ENCODE results near the gene MAP3K1.

Gene MAP3K1

DNA sequence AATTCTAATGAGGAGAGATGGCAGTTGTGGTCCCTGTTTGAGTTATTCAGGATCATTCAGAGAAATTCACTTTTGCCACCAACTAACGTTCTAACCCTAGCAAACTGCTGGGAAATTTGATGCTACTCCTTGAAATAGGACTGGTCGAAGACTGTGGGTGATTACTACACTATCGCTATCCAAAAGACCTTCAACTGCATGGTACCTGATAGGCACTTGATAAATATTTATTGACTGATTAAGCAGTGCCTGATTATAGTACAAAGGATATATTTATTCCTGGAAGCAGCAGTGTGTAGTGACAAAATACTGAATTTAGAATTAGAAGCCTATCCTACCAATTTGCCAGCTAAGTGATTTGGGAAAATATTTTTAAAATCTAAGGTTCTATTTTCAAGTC, 14.1 kb upstream of the MAP3K1 start:
- Histone ChIP-seq H3K9ac (ENCODE audit: low read depth, low read length) (no peak overlapping the region), H3K9me3 (ENCODE audit: control insufficient read depth, insufficient read depth, low read length) (no peaks in the 10 kb centered on the region), H3K27me3 (ENCODE audit: control insufficient read depth, insufficient read depth, low read length) (no peaks in the 10 kb centered on the region), H3K4me1 (ENCODE audit: control insufficient read depth, insufficient read depth, low read length) (no peaks in the 10 kb centered on the region), H3K36me3 (ENCODE audit: control insufficient read depth, insufficient read depth, low read length) (no peaks in the 10 kb centered on the region), H3K4me3 (ENCODE audit: low read depth, low read length) (no peak overlapping the region), H3K27ac (ENCODE audit: low read depth, low read length) (no peak overlapping the region)

- no peaks in the 10 kb centered on the region for H3K9me3 ChIP-seq (ENCODE audit: control insufficient read depth, insufficient read depth, low read length)
- no peaks in the 10 kb centered on the region for H3K4me1 ChIP-seq (ENCODE audit: control insufficient read depth, insufficient read depth, low read length)
- no peak overlapping the region for H3K27ac ChIP-seq (ENCODE audit: low read depth, low read length)
- no peaks in the 10 kb centered on the region for H3K27me3 ChIP-seq (ENCODE audit: control insufficient read depth, insufficient read depth, low read length)
- H3K36me3 ChIP-seq (ENCODE audit: control insufficient read depth, insufficient read depth, low read length): no peaks in the 10 kb centered on the region
- H3K9ac ChIP-seq (ENCODE audit: low read depth, low read length): no peak overlapping the region
- no peak overlapping the region for H3K4me3 ChIP-seq (ENCODE audit: low read depth, low read length)
Observed at GRCh38 chr5:56802205-56802604, 13.1 kb upstream of the MAP3K1 start.

DNA sequence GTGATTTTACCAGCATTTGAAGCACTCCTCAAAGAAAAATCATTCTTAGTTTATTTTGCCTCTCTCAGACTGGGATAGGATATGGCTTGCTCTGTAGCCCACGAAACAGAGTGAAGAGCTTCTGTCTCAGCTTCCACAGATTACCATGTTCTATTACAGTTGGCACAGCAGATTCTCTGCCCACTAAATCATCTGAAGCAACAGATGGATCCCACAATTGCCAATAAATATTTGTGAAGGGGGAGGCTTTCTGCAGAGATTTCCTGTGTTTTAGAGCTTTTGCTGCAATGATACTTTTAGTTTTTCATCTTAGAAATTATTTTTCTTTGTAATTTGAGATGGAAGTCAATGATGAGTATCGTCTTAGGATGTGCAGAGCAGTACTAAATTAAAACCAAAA, 12.3 kb upstream of the MAP3K1 start:
- Histone ChIP-seq H3K9me3 (ENCODE audit: control insufficient read depth, insufficient read depth, low read length) (no peaks in the 10 kb centered on the region), H3K9ac (ENCODE audit: low read depth, low read length) (no peak overlapping the region), H3K27ac (ENCODE audit: low read depth, low read length) (no peak overlapping the region), H3K4me3 (ENCODE audit: low read depth, low read length) (no peak overlapping the region), H3K4me1 (ENCODE audit: control insufficient read depth, insufficient read depth, low read length) (no peaks in the 10 kb centered on the region), H3K36me3 (ENCODE audit: control insufficient read depth, insufficient read depth, low read length) (no peaks in the 10 kb centered on the region), H3K27me3 (ENCODE audit: control insufficient read depth, insufficient read depth, low read length) (no peaks in the 10 kb centered on the region)

GRCh38 chr5:56803894-56804293, 11.5 kb upstream of the MAP3K1 start:
- Histone ChIP-seq H3K27me3 (ENCODE audit: control insufficient read depth, insufficient read depth, low read length) (no peaks in the 10 kb centered on the region), H3K9me3 (ENCODE audit: control insufficient read depth, insufficient read depth, low read length) (no peaks in the 10 kb centered on the region), H3K9ac (ENCODE audit: low read depth, low read length) (no peak overlapping the region), H3K4me3 (ENCODE audit: low read depth, low read length) (no peak overlapping the region), H3K27ac (ENCODE audit: low read depth, low read length) (no peak overlapping the region), H3K4me1 (ENCODE audit: control insufficient read depth, insufficient read depth, low read length) (no peaks in the 10 kb centered on the region), H3K36me3 (ENCODE audit: control insufficient read depth, insufficient read depth, low read length) (no peaks in the 10 kb centered on the region)

DNA sequence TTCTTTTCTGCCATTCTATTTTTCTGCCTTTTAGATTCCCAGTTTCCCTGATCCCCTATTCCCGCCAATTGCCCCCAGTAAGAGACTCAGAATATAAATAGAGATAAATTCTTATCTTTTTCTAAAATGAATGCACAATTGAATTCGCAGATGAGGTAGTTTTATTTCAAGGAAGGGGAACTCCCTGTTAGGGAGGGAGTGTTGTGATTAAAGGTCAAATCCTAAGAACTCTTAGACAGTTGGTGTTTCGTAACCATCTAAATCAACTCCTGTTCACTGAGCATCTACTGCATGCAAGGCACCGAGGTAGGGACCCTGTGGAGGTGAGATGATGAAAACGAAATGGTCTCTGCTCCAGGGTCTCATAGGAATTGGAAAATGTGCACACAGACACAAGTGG, 7.7 kb upstream of the MAP3K1 start:
- Histone ChIP-seq H3K4me3 (ENCODE audit: low read depth, low read length) (no peak overlapping the region), H3K4me1 (ENCODE audit: control insufficient read depth, insufficient read depth, low read length) (no peaks in the 10 kb centered on the region), H3K9ac (ENCODE audit: low read depth, low read length) (no peak overlapping the region), H3K9me3 (ENCODE audit: control insufficient read depth, insufficient read depth, low read length) (no peaks in the 10 kb centered on the region), H3K27me3 (ENCODE audit: control insufficient read depth, insufficient read depth, low read length) (peaks cover 5% of the 10 kb centered on the region), H3K36me3 (ENCODE audit: control insufficient read depth, insufficient read depth, low read length) (no peaks in the 10 kb centered on the region), H3K27ac (ENCODE audit: low read depth, low read length) (no peak overlapping the region)

- no peaks in the 10 kb centered on the region for H3K36me3 ChIP-seq (ENCODE audit: control insufficient read depth, insufficient read depth, low read length)
- no peaks in the 10 kb centered on the region for H3K9me3 ChIP-seq (ENCODE audit: control insufficient read depth, insufficient read depth, low read length)
- H3K9ac ChIP-seq (ENCODE audit: low read depth, low read length): no peak overlapping the region
- no peak overlapping the region for H3K27ac ChIP-seq (ENCODE audit: low read depth, low read length)
- H3K27me3 ChIP-seq (ENCODE audit: control insufficient read depth, insufficient read depth, low read length): peaks cover 10% of the 10 kb centered on the region
- H3K4me1 ChIP-seq (ENCODE audit: control insufficient read depth, insufficient read depth, low read length): peaks cover under 1% of the 10 kb centered on the region; the same call in 1 of the 2 replicates
- no peak overlapping the region for H3K4me3 ChIP-seq (ENCODE audit: low read depth, low read length)
Observed at GRCh38 chr5:56808211-56808610, 7.1 kb upstream of the MAP3K1 start.

- Histone ChIP-seq H3K9me3 (ENCODE audit: control insufficient read depth, insufficient read depth, low read length) (no peaks in the 10 kb centered on the region), H3K9ac (ENCODE audit: low read depth, low read length) (no peak overlapping the region), H3K4me1 (ENCODE audit: control insufficient read depth, insufficient read depth, low read length) (peaks cover 5% of the 10 kb centered on the region; the same call in 1 of the 2 replicates), H3K27me3 (ENCODE audit: control insufficient read depth, insufficient read depth, low read length) (peaks cover 20% of the 10 kb centered on the region), H3K4me3 (ENCODE audit: low read depth, low read length) (no peak overlapping the region), H3K36me3 (ENCODE audit: control insufficient read depth, insufficient read depth, low read length) (no peaks in the 10 kb centered on the region), H3K27ac (ENCODE audit: low read depth, low read length) (no peak overlapping the region)
Observed at GRCh38 chr5:56810826-56811225, 4.5 kb upstream of the MAP3K1 start.

DNA sequence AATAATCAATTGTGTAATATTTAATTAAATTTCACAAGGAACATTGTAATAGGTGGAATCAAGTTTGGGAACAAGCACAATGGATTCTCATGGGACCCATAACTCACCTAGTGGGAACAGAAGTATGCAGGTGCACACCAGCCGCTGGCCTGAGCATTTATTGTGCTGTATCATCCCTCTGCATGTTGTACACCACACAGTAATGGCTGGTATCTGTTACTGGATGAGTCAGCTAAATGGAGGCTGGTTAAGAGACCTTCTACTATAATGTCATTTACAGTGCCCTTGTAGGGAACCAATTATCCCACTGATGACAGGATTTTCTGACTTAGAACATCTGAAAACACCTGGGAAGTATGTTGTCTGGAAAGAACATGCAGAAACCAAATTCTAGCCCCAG, 3.2 kb upstream of the MAP3K1 start:
- H3K9me3 ChIP-seq (ENCODE audit: control insufficient read depth, insufficient read depth, low read length): no peaks in the 10 kb centered on the region
- H3K27ac ChIP-seq (ENCODE audit: low read depth, low read length): no peak overlapping the region

GRCh38 chr5:56813302-56813701, 2.0 kb upstream of the MAP3K1 start:
- Histone ChIP-seq H3K27ac (ENCODE audit: low read depth, low read length) (no peak overlapping the region), H3K27me3 (ENCODE audit: control insufficient read depth, insufficient read depth, low read length) (peaks cover 32% of the 10 kb centered on the region), H3K4me3 (ENCODE audit: low read depth, low read length) (no peak overlapping the region)

More for the DNA sequence above, 3.2 kb upstream of the MAP3K1 start:
- no peak overlapping the region for H3K4me3 ChIP-seq (ENCODE audit: low read depth, low read length)
- H3K9ac ChIP-seq (ENCODE audit: low read depth, low read length): no peak overlapping the region
- peaks cover 6% of the 10 kb centered on the region; the same call in 1 of the 2 replicates for H3K4me1 ChIP-seq (ENCODE audit: control insufficient read depth, insufficient read depth, low read length)
- H3K36me3 ChIP-seq (ENCODE audit: control insufficient read depth, insufficient read depth, low read length): no peaks in the 10 kb centered on the region
- H3K27me3 ChIP-seq (ENCODE audit: control insufficient read depth, insufficient read depth, low read length): peaks cover 20% of the 10 kb centered on the region

DNA sequence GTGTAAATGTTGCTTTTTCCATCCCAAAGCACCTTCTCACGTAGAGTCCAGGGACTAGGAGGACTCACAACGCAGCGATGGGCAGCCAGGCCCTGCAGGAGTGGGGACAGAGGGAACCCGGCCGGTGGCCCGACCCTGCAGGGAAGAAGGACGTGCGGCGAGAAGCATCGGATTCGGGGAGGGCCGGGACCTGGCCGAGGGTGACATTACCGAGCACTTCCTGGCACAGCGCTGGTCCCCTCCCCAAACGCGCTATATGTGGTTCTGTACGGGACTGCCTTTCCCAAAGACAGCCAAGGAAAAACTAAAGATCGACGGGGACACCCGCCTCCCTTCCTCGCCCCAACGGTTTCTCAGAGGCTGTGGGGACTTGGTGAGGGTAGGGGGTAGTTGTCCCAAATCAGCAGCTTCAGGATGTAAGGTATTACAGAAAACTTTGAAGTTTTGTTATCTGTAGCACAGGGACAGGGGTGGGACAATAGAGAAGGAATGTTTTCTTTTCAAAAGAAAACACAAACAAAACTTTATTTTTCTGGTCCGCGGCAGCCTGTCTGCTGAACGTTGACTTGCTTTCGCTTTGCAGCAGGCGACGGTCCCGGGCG, 887 bp upstream of the MAP3K1 start:
- Histone ChIP-seq H3K4me3 (ENCODE audit: low read depth, low read length) (peak overlapping the region; percentile 73), H3K4me1 (ENCODE audit: control insufficient read depth, insufficient read depth, low read length) (peaks cover 21% of the 10 kb centered on the region), H3K36me3 (ENCODE audit: control insufficient read depth, insufficient read depth, low read length) (no peaks in the 10 kb centered on the region), H3K9ac (ENCODE audit: low read depth, low read length) (no peak overlapping the region), H3K27me3 (ENCODE audit: control insufficient read depth, insufficient read depth, low read length) (peaks cover 32% of the 10 kb centered on the region), H3K9me3 (ENCODE audit: control insufficient read depth, insufficient read depth, low read length) (no peaks in the 10 kb centered on the region), H3K27ac (ENCODE audit: low read depth, low read length) (peak overlapping the region; percentile 84)

More at GRCh38 chr5:56813302-56813701, 2.0 kb upstream of the MAP3K1 start:
- H3K36me3 ChIP-seq (ENCODE audit: control insufficient read depth, insufficient read depth, low read length): no peaks in the 10 kb centered on the region
- H3K4me1 ChIP-seq (ENCODE audit: control insufficient read depth, insufficient read depth, low read length): peaks cover 11% of the 10 kb centered on the region; the same call in 1 of the 2 replicates
- H3K9me3 ChIP-seq (ENCODE audit: control insufficient read depth, insufficient read depth, low read length): no peaks in the 10 kb centered on the region
- no peak overlapping the region for H3K9ac ChIP-seq (ENCODE audit: low read depth, low read length)

- Histone ChIP-seq H3K9ac (ENCODE audit: low read depth, low read length) (peak overlapping the region; percentile 70; the same call in 1 of the 2 replicates), H3K9me3 (ENCODE audit: control insufficient read depth, insufficient read depth, low read length) (no peaks in the 10 kb centered on the region), H3K36me3 (ENCODE audit: control insufficient read depth, insufficient read depth, low read length) (no peaks in the 10 kb centered on the region), H3K27me3 (ENCODE audit: control insufficient read depth, insufficient read depth, low read length) (peaks cover 32% of the 10 kb centered on the region), H3K27ac (ENCODE audit: low read depth, low read length) (peak overlapping the region; percentile 84), H3K4me1 (ENCODE audit: control insufficient read depth, insufficient read depth, low read length) (peaks cover 24% of the 10 kb centered on the region), H3K4me3 (ENCODE audit: low read depth, low read length) (peak overlapping the region; percentile 73)
Observed at GRCh38 chr5:56815658-56816545, 553 bp downstream of the MAP3K1 start.

Data from HUES48 (cell line).